ENCODE data around the gene MAP3K15.

DNA sequence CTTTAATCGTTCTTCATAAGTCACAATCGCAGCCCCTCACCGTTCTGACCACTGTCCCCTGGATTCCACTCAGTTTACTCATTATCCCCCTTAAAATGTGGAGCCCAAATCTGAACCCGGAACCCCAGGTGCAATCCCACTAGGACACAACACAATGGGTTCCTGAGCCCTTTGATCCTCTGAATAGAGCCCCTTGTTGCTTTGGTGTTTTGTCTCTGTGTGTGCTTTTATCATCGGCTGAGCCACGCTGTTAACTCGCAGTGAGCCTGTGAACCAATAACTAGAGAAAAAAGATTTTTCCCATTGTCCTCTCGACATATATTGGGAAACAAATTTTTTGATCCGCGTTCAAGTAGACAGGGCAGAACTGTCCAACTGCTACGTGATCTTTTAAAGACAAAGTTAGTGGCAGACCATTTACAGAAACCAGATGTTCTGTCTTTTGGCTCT lies 172.2 kb downstream of the MAP3K15 start:
- no peak for TF ChIP-seq EZH2 (IDR thresholded peaks at IDR 0.05; ENCODE audit: insufficient read depth, poor library complexity, severe bottlenecking)
- TF ChIP-seq EZH2phosphoT487 (IDR thresholded peaks at IDR 0.05; ENCODE audit: insufficient read depth, low read depth), result no peak

All from GM23248 (cell line).